ENCODE results near the gene SYCN.

GRCh38 chr19:39177736-39178135, 26.3 kb downstream of the SYCN start:
- TF ChIP-seq EP300 (IDR thresholded peaks at IDR 0.05): no peak
- no peak for TF ChIP-seq CTCF (IDR thresholded peaks at IDR 0.05)

All from ovary (tissue), 3 donors.